OCI-LY7 (cell line): ENCODE measurements around the gene SQOR.

Experiments used
- CTCF ChIP-seq: fragments of 200-600 bp; sonication (generic); conservative IDR thresholded peaks from 2 replicates; pipeline ENCODE4 v1.5.1; 2014; ENCODE audit warnings: mild to moderate bottlenecking, antibody characterized with exemption, low read length, moderate library complexity, mixed read lengths
- EZH2phosphoT487 ChIP-seq: fragments of 200-600 bp; sonication (generic); IDR thresholded peaks from 2 replicates; pipeline ENCODE4 v1.6.1; 2018; ENCODE audit warnings: low read depth, borderline replicate concordance, mild to moderate bottlenecking, mixed run types, antibody characterized with exemption, low read length, moderate library complexity, mixed read lengths

DNA sequence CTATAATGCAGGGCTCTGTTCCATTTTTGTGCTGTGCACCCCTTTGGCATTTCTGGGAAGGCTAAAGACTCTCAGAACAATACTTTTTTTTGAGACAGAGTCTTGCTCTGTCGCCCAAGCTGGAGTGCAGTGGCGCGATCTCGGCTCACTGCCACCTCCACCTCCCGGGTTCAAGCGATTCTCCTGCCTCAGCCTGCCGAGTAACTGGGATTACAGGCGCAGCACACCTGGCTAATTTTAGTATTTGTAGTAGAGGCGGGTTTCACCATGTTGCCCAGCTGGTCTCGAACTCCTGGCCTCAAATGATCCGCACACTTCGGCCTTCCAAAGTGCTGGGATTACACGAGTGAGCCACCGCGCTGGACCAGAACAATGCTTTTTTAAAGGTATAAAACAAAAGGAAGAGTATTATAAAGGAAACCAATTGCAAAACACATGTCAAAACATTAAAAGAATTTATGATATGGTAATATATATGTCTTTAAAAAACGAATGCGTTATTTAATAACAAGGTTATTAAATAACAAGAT is 999 bp downstream of the SQOR start:
- TF ChIP-seq CTCF (no peak), EZH2phosphoT487 (no peak)
